Stimulated activated memory B cell treated with anti-CD40 and anti-IgM and Interleukin-4, amounts not matched to agents 10 μg/mL and 1 μg/mL and 100 μg/mL, for 72 hours (primary cell): ENCODE results near the gene FNIP2.
"Not testable (repeated sequence)": the region's sequence is repeated elsewhere in the genome, so short reads cannot be mapped to it uniquely, and the experiment has no call there.

ENCODE experiments used
- ATAC-seq: fragments of 150-1000 bp; cut with Tn5 transposase; 2 replicates; pipeline ENCODE4 v1.10.0; 2021
- H3K27ac Mint-ChIP-seq: one replicate; pipeline ENCODE4 v1.8.0; 2022; ENCODE audit warnings: mild to moderate bottlenecking, mixed read lengths
- H3K27me3 Mint-ChIP-seq: one replicate; pipeline ENCODE4 v1.8.0; 2022; ENCODE audit warnings: mixed read lengths
- H3K36me3 Mint-ChIP-seq: one replicate; pipeline ENCODE4 v1.8.0; 2022; ENCODE audit warnings: mixed read lengths
- H3K4me1 Mint-ChIP-seq: one replicate; pipeline ENCODE4 v1.8.0; 2022; ENCODE audit warnings: mixed read lengths
- H3K4me3 Mint-ChIP-seq: one replicate; pipeline ENCODE4 v1.8.0; 2022; ENCODE audit warnings: mild to moderate bottlenecking, moderate library complexity, mixed read lengths
- H3K9me3 Mint-ChIP-seq: one replicate; pipeline ENCODE4 v1.8.0; 2022; ENCODE audit warnings: mixed read lengths

FNIP2 gene

GRCh38 chr4:158755819-158756218, 13.0 kb upstream of the FNIP2 start:
- Mint-ChIP-seq H3K27me3 (peaks cover 58% of the 10 kb centered on the region), H3K9me3 (peaks cover 13% of the 10 kb centered on the region)
- not testable (repeated sequence) for H3K36me3 Mint-ChIP-seq, H3K4me1 Mint-ChIP-seq, H3K4me3 Mint-ChIP-seq, ATAC-seq, H3K27ac Mint-ChIP-seq

DNA sequence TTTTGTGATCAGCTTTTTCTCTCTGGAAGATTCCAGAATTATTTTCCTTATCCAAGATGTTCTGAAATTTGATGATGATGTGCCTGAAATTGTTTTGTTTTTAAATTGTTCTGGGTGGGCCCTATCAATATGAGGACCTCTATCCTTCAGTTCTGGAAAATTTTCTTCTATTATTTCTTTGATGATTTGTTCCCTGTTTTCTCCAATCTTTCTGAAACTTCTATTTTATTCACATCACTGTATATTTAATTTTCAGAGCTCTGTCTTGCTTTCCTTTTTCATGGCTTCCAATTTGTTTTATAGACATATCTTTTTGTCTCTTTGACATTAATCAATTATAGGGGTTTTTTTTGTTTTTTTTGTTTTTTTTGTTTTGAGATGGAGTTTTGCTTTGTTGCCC, 12.2 kb upstream of the FNIP2 start:
- Mint-ChIP-seq H3K27me3 (peaks cover 66% of the 10 kb centered on the region), H3K36me3 (peaks cover 5% of the 10 kb centered on the region), H3K27ac (no peak overlapping the region), H3K4me1 (no peaks in the 10 kb centered on the region), H3K9me3 (peaks cover 13% of the 10 kb centered on the region), H3K4me3 (no peak overlapping the region)
- ATAC-seq = no peak

- peaks cover 13% of the 10 kb centered on the region for H3K9me3 Mint-ChIP-seq
- peaks cover 82% of the 10 kb centered on the region for H3K27me3 Mint-ChIP-seq
- no peak for ATAC-seq
- H3K36me3 Mint-ChIP-seq = peaks cover 5% of the 10 kb centered on the region
- H3K4me1 Mint-ChIP-seq = no peaks in the 10 kb centered on the region
- H3K4me3 Mint-ChIP-seq = no peak overlapping the region
- H3K27ac Mint-ChIP-seq = no peak overlapping the region
Observed at GRCh38 chr4:158758142-158758541, 10.7 kb upstream of the FNIP2 start.

GRCh38 chr4:158758703-158759102, 10.1 kb upstream of the FNIP2 start:
- Mint-ChIP-seq H3K27me3 (peaks cover 84% of the 10 kb centered on the region), H3K9me3 (peaks cover 13% of the 10 kb centered on the region)

GRCh38 chr4:158759539-158759938, 9.3 kb upstream of the FNIP2 start:
- peaks cover 13% of the 10 kb centered on the region for H3K9me3 Mint-ChIP-seq
- not testable (repeated sequence) for H3K36me3 Mint-ChIP-seq, H3K4me1 Mint-ChIP-seq, H3K4me3 Mint-ChIP-seq, ATAC-seq, H3K27ac Mint-ChIP-seq
- H3K27me3 Mint-ChIP-seq = peaks cover 84% of the 10 kb centered on the region

More at GRCh38 chr4:158758703-158759102, 10.1 kb upstream of the FNIP2 start:
- H3K4me3 Mint-ChIP-seq = no peak overlapping the region
- no peaks in the 10 kb centered on the region for H3K4me1 Mint-ChIP-seq
- no peak overlapping the region for H3K27ac Mint-ChIP-seq
- peaks cover 5% of the 10 kb centered on the region for H3K36me3 Mint-ChIP-seq
- no peak for ATAC-seq

GRCh38 chr4:158760866-158761265, 8.0 kb upstream of the FNIP2 start:
- Mint-ChIP-seq H3K27ac (no peak overlapping the region), H3K27me3 (peaks cover 83% of the 10 kb centered on the region), H3K4me3 (no peak overlapping the region), H3K4me1 (no peaks in the 10 kb centered on the region), H3K36me3 (peaks cover 5% of the 10 kb centered on the region), H3K9me3 (peaks cover 13% of the 10 kb centered on the region)
- no peak for ATAC-seq

GRCh38 chr4:158762553-158762952, 6.3 kb upstream of the FNIP2 start:
- H3K27me3 Mint-ChIP-seq = peaks cover 83% of the 10 kb centered on the region
- H3K27ac Mint-ChIP-seq = no peak overlapping the region
- H3K4me1 Mint-ChIP-seq = no peaks in the 10 kb centered on the region
- ATAC-seq = no peak
- peaks cover 5% of the 10 kb centered on the region for H3K36me3 Mint-ChIP-seq
- H3K9me3 Mint-ChIP-seq = peaks cover 3% of the 10 kb centered on the region
- no peak overlapping the region for H3K4me3 Mint-ChIP-seq

DNA sequence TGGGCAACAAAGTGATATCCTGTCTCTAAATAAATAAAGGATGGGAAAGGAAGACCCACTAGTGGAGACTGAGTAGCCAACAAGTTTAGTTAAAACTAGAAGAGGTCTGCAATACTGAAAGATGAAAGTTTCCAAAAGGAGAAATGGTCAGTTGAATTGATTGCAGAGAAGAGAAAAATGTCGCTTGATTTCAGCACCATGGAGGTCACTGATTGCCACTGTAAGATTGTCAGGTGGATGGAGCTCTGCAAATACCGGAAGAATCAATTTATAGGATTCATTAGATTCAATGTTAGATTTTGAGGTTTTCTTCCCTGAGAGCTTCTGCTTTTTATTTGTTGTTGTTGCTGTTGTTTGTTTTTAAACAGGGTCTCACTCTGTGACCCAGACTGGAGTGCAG, 5.4 kb upstream of the FNIP2 start:
- Mint-ChIP-seq H3K27ac (no peak overlapping the region), H3K9me3 (no peaks in the 10 kb centered on the region), H3K36me3 (peaks cover 5% of the 10 kb centered on the region), H3K4me1 (no peaks in the 10 kb centered on the region), H3K27me3 (peaks cover 83% of the 10 kb centered on the region), H3K4me3 (no peak overlapping the region)
- no peak for ATAC-seq

- peaks cover 6% of the 10 kb centered on the region for H3K4me1 Mint-ChIP-seq
- H3K27ac Mint-ChIP-seq = no peak overlapping the region
- H3K9me3 Mint-ChIP-seq = no peaks in the 10 kb centered on the region
- H3K4me3 Mint-ChIP-seq = no peak overlapping the region
- no peak for ATAC-seq
- peaks cover 79% of the 10 kb centered on the region for H3K27me3 Mint-ChIP-seq
- no peaks in the 10 kb centered on the region for H3K36me3 Mint-ChIP-seq
Observed at GRCh38 chr4:158766434-158767044, 2.3 kb upstream of the FNIP2 start.

DNA sequence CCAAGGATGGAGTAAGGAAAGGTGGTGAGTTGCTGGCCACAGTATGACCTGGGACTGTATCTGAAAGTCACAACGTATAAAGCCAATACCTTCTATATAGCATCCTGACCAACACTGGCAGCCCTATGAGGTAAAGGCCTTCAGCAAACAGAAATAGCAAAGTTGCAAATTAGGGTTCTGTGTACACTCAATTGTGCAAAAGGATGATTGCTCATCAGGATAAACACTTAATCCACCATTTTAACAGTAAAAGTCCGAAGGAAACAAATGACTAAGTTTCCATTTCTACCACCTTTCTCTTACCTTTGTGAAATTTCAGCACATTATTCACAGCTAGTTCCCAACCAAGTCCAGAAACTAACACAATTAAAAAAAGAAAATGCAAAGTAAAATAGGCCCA, 1.4 kb upstream of the FNIP2 start:
- Mint-ChIP-seq H3K4me1 (peaks cover 6% of the 10 kb centered on the region), H3K27ac (no peak overlapping the region), H3K27me3 (peaks cover 79% of the 10 kb centered on the region), H3K36me3 (no peaks in the 10 kb centered on the region), H3K9me3 (no peaks in the 10 kb centered on the region), H3K4me3 (no peak overlapping the region)
- no peak for ATAC-seq

DNA sequence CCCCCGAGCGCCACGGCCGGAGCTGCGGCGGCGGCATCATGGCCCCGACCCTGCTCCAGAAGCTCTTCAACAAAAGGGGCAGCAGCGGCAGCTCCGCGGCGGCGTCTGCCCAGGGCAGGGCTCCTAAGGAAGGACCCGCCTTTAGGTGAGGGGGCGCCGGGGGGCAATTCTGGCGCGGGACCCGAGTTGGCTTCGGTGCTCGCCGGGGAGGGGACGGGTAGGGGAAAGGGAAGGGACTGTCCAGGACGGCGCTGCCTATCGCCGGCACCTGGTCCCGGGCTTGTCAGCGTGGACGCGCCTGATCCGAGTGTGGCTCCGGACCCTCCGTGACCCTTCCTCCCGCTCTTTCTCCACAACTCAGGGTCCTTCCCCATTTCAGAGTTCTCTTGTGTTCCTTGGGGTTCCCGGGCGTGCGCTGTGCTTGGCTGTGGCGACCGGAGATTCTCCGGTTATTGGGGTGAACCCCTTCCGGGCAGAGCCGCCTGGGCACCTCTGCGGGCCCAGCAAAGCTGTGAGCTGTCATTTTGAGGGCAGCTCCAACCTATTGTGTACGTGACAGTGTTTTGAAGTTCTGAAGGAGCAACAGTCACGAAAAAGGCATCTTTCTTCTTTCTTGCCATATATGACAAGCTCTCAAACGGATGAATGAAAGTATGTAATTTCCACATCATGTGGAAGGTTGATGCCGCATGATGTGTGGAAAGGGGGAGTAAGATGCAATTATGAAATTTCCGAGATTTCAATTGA, 522 bp downstream of the FNIP2 start:
- Mint-ChIP-seq H3K4me3 (peak overlapping the region; percentile 95), H3K27ac (peak overlapping the region; percentile 85), H3K9me3 (no peaks in the 10 kb centered on the region), H3K36me3 (no peaks in the 10 kb centered on the region), H3K27me3 (peaks cover 76% of the 10 kb centered on the region), H3K4me1 (peaks cover 6% of the 10 kb centered on the region)
- ATAC-seq = peak; percentile 38

DNA sequence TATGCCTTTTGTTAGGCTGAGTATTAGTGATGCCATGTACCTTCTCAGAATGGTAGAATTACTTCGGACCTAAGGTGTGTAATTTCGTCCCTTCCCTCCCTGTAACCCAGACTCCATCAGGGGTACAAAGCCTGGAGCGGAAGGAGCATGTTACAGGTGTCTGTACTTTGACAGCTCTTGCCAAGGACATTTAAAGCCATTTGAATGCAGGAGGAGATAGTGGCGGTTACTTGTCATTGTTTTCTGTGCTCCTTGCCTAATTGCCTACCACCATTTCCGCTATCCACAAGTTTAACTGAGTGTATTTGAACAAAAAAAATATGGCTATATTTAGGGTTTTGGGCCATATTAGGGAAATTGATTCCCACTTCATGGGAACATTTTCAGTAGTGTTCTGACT, 1.8 kb downstream of the FNIP2 start:
- Mint-ChIP-seq H3K27me3 (peaks cover 75% of the 10 kb centered on the region), H3K9me3 (no peaks in the 10 kb centered on the region), H3K4me1 (peaks cover 6% of the 10 kb centered on the region), H3K36me3 (no peaks in the 10 kb centered on the region), H3K4me3 (no peak overlapping the region), H3K27ac (no peak overlapping the region)
- no peak for ATAC-seq

- H3K36me3 Mint-ChIP-seq = no peaks in the 10 kb centered on the region
- ATAC-seq = no peak
- H3K9me3 Mint-ChIP-seq = no peaks in the 10 kb centered on the region
- H3K27ac Mint-ChIP-seq = no peak overlapping the region
- peaks cover 66% of the 10 kb centered on the region for H3K27me3 Mint-ChIP-seq
- H3K4me3 Mint-ChIP-seq = no peak overlapping the region
- H3K4me1 Mint-ChIP-seq = peaks cover 6% of the 10 kb centered on the region
Observed at GRCh38 chr4:158771776-158772175, 3.0 kb downstream of the FNIP2 start.

DNA sequence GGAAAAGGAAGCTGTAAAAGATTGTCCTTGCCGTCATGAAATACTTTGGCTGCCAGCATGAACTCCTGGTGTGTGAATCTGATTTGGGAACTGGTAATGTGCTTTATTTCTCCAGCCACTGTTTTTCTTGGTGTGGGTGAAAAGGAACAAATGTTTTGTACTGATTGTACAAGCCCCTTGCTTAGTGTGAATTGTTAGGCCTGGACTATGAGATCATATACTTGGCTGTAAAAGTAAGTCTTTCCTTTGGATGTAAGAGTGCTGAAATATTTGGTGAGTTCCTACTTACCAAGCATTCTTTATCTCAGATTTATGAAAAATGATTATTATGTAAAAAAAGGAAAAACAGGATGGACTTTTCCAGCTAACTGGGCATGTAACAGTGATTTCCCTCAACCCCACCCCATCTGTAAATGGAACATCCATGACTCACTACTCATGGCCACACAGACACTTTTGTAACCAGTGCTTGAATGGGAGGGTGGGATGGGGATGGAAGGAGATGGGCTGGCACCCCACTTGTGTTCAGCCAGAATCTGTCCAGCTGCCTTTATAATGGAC, 6.3 kb downstream of the FNIP2 start:
- H3K27ac Mint-ChIP-seq = no peak overlapping the region
- ATAC-seq = no peak
- peaks cover 47% of the 10 kb centered on the region for H3K27me3 Mint-ChIP-seq
- H3K36me3 Mint-ChIP-seq = no peaks in the 10 kb centered on the region
- no peaks in the 10 kb centered on the region for H3K9me3 Mint-ChIP-seq
- H3K4me3 Mint-ChIP-seq = no peak overlapping the region
- H3K4me1 Mint-ChIP-seq = peaks cover 8% of the 10 kb centered on the region

DNA sequence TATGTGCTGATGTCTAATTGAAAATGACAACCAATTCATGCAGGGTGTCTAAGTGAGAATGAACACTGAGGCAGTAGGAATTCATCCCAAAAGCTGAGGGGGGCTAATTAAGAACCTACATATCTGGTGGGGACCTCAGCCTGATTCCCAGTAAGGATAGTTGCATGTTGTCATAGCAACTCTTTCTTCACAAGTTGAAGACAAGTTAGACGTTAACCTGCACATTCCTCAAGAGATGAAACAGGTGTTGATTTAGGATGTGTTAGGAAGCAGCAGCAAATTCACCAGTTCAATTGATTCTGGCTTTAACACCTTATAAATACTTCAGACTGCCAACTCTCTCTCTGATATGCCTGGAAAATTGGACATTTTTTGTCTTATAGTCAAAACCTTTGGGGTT, 7.3 kb downstream of the FNIP2 start:
- Mint-ChIP-seq H3K27me3 (peaks cover 45% of the 10 kb centered on the region), H3K4me3 (no peak overlapping the region), H3K4me1 (peaks cover 8% of the 10 kb centered on the region), H3K36me3 (no peaks in the 10 kb centered on the region), H3K9me3 (no peaks in the 10 kb centered on the region), H3K27ac (no peak overlapping the region)
- ATAC-seq = no peak
